Endothelial cell (in vitro differentiated cells): Measurements from ENCODE around the gene ATXN7L1. TPM values are rescaled to one million over a fixed set of nuclear protein-coding genes. Genes with fewer than 3 reads are reported as not detected.

Experiments
- DNase-seq: peaks from one replicate; pipeline ENCODE4 v3.0.0; 2021; ENCODE audit warnings: low spot score
- H3K27ac Mint-ChIP-seq: one replicate; pipeline ENCODE4 v1.8.0; 2021; ENCODE audit warnings: mixed read lengths, inconsistent platforms; ENCODE audit not compliant: unreplicated experiment
- H3K27me3 Mint-ChIP-seq: one replicate; pipeline ENCODE4 v1.8.0; 2021; ENCODE audit warnings: mild to moderate bottlenecking, moderate library complexity, mixed read lengths, inconsistent platforms; ENCODE audit not compliant: unreplicated experiment
- H3K36me3 Mint-ChIP-seq: one replicate; pipeline ENCODE4 v1.8.0; 2021; ENCODE audit warnings: mild to moderate bottlenecking, low read depth, mixed read lengths, inconsistent platforms; ENCODE audit not compliant: unreplicated experiment
- H3K4me1 Mint-ChIP-seq: one replicate; pipeline ENCODE4 v1.8.0; 2021; ENCODE audit warnings: mild to moderate bottlenecking, mixed read lengths, inconsistent platforms; ENCODE audit not compliant: unreplicated experiment
- H3K4me3 Mint-ChIP-seq: one replicate; pipeline ENCODE4 v1.8.0; 2021; ENCODE audit warnings: mild to moderate bottlenecking, mixed read lengths, inconsistent platforms; ENCODE audit not compliant: unreplicated experiment
- H3K9me3 Mint-ChIP-seq: one replicate; pipeline ENCODE4 v1.8.0; 2021; ENCODE audit warnings: mixed read lengths, inconsistent platforms; ENCODE audit not compliant: unreplicated experiment
- CTCF ChIP-seq: fragments of 200-600 bp; sonication (generic); IDR thresholded peaks from one replicate; pipeline ENCODE4 v1.5.0; 2021; ENCODE audit warnings: antibody characterized with exemption; ENCODE audit not compliant: unreplicated experiment
- total RNA-seq: library from RNA; stranded (reverse); fragmentation: NEBNext Ultra II Directional; extraction: Animal tissue kit (Norgen Biotek cat#: 25700); gene quantifications from one replicate; pipeline ENCODE4 v1.2.1, GENCODE V29; 2021; ENCODE audit not compliant: unreplicated experiment

ATXN7L1 gene
- total RNA-seq, 1 donor from 2014 or later, result 18.4 TPM

GRCh38 chr7:105907129-105907846, 30.9 kb upstream of the ATXN7L1 start:
- Mint-ChIP-seq H3K4me1 (peaks cover 3% of the 10 kb centered on the region), H3K27me3 (no peaks in the 10 kb centered on the region), H3K36me3 (peaks cover 12% of the 10 kb centered on the region), H3K9me3 (no peaks in the 10 kb centered on the region), H3K27ac (no peak overlapping the region), H3K4me3 (no peak overlapping the region)
- no peak for TF ChIP-seq CTCF
- no peak for DNase-seq

GRCh38 chr7:105906695-105907094, 30.3 kb upstream of the ATXN7L1 start:
- no peak overlapping the region for H3K4me3 Mint-ChIP-seq
- H3K27me3 Mint-ChIP-seq, result no peaks in the 10 kb centered on the region
- peaks cover 3% of the 10 kb centered on the region for H3K4me1 Mint-ChIP-seq
- H3K9me3 Mint-ChIP-seq, result no peaks in the 10 kb centered on the region
- H3K27ac Mint-ChIP-seq, result no peak overlapping the region
- H3K36me3 Mint-ChIP-seq, result peaks cover 12% of the 10 kb centered on the region
- no peak for DNase-seq
- no peak for TF ChIP-seq CTCF

GRCh38 chr7:105905910-105906568, 29.6 kb upstream of the ATXN7L1 start:
- Mint-ChIP-seq H3K4me1 (peaks cover 3% of the 10 kb centered on the region), H3K36me3 (peaks cover 9% of the 10 kb centered on the region), H3K27ac (no peak overlapping the region), H3K27me3 (no peaks in the 10 kb centered on the region), H3K9me3 (no peaks in the 10 kb centered on the region), H3K4me3 (no peak overlapping the region)
- DNase-seq, result no peak
- no peak for TF ChIP-seq CTCF

- no peak overlapping the region for H3K4me3 Mint-ChIP-seq
- H3K36me3 Mint-ChIP-seq, result peaks cover 5% of the 10 kb centered on the region
- no peaks in the 10 kb centered on the region for H3K9me3 Mint-ChIP-seq
- no peak for TF ChIP-seq CTCF
- H3K27ac Mint-ChIP-seq, result no peak overlapping the region
- DNase-seq, result no peak
- peaks cover 3% of the 10 kb centered on the region for H3K4me1 Mint-ChIP-seq
- H3K27me3 Mint-ChIP-seq, result no peaks in the 10 kb centered on the region
Measured at GRCh38 chr7:105905209-105905909, 29.0 kb upstream of the ATXN7L1 start.
